NB4 (cell line): Measurements from ENCODE around the gene TBX3.

Source experiments
- DNase-seq: peaks from one replicate; pipeline ENCODE4 v3.0.0; 2010; ENCODE audit warnings: low read depth
- H3K4me3 ChIP-seq: one replicate; pipeline ENCODE4 v1.5.1; 2011; ENCODE audit warnings: mild to moderate bottlenecking, low read depth, low read length, moderate library complexity
- CTCF ChIP-seq: IDR thresholded peaks from one replicate; pipeline ENCODE4 v1.5.1; 2012; ENCODE audit warnings: low read depth, low read length
- MAX ChIP-seq: IDR thresholded peaks from 2 replicates; pipeline ENCODE4 v1.6.1; 2011; ENCODE audit warnings: low read depth, low read length
- MYC ChIP-seq: IDR thresholded peaks from 2 replicates; pipeline ENCODE4 v1.6.1; 2011; ENCODE audit warnings: low read depth, low read length
- POLR2A ChIP-seq: IDR thresholded peaks from 2 replicates; pipeline ENCODE4 v1.6.1; 2011; ENCODE audit warnings: mild to moderate bottlenecking; ENCODE audit not compliant: insufficient read length; ENCODE audit errors: extremely low read depth

Gene TBX3

DNA sequence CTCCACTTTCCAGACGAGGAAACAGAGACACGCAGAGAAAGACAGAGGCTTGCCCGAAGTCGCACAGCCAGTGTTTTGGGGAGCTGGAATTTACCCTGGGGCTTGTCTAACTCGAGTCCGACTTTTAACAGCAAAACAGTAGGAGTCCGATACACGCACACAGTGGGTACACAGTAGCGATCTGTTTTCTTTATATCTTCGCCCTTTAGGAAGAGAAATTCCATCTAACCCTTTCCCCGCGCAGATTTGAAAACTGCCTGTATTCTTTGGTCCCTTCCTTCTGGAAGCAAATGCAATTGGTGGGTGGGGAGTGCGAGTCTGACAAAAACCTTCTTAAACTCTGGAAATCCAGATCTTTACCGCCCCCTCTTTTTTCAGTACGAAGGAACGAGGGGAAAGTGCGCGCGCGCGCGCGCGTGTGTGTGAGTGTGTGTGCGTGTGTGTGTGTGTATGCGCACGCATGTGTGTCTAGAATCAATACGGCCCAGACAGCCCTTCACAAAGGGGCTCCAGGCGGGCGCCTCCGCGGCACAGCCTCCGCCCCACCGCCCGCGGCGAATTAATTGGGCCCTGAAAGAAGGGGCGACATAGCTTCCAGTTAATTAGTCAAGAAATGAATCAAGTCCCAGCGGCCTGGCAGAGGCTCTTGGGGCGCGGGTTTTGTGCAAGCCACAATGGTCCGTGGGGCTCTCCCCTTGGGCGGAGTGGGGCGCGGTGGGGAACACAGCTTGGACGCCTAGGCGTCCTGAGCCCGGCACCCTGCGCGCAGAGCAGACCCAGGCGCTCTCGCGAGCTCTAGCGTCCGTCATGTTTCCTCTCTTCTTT, 14.0 kb upstream of the TBX3 start:
- no peak for DNase-seq
- TF ChIP-seq POLR2A = no peak
- TF ChIP-seq MAX = no peak
- no peak for TF ChIP-seq CTCF
- TF ChIP-seq MYC = no peak
- H3K4me3 ChIP-seq = no peak overlapping the region

- no peak overlapping the region for H3K4me3 ChIP-seq
- TF ChIP-seq MAX = no peak
- TF ChIP-seq CTCF = no peak
- TF ChIP-seq POLR2A = no peak
- TF ChIP-seq MYC = no peak
- DNase-seq = no peak
Observed at GRCh38 chr12:114697243-114697716, 13.3 kb upstream of the TBX3 start.

DNA sequence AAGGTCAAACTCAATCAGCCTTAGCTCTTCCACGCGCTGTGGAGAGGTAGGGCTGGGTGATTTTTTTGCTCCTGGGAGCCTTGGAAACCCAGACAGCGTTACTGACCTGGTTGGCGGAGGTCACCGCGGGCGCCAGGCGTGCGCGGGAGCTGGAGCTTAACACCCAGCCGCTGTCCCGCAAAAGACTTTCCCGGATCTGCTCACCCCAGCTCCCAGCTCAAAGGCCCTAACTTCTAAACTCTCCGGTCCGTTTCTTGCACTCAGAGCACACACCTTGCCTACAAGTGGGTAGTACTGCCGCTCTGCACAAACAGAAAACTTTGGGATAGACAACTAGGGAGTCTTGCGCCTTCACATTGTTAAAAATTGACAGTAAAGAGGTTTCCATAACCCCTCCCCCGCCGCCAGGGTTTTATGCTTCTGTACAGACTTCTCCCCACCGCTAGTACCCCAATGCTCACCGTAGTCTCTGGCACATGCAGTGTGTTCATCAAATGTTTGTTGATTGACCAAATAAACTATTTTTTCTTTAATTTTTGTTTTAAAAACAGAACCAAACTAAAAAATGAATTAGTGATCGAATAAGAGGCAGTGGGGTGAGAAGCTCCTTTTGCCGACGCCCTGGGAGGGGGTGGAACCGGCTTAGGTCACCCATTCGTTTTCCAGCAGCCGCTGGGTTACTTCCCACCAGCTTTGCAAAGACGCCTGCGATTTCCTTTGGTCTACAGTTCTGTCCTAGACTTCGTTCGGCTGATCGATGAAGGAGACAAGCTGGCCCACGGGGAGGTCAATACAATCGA, 12.7 kb upstream of the TBX3 start:
- H3K4me3 ChIP-seq = no peak overlapping the region
- TF ChIP-seq MYC = no peak
- no peak for TF ChIP-seq MAX
- no peak for TF ChIP-seq POLR2A
- no peak for TF ChIP-seq CTCF
- DNase-seq = no peak

DNA sequence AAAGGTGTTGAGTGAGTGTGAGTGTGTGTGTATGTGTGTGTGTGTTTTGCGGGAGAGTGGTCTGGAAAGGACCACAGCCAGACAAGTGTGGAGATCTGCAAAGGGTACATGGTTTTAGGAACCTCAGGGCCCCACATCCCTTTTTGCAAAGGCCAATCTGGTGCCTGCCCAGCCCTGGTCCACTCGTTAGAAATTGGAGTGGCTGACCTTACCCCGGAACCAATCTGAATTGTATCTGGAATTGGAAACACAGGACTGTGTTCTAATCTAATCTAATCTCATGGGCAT, 11.3 kb upstream of the TBX3 start:
- H3K4me3 ChIP-seq = no peak overlapping the region
- TF ChIP-seq POLR2A (no peak), MAX (no peak), MYC (no peak), CTCF (no peak)
- no peak for DNase-seq

DNA sequence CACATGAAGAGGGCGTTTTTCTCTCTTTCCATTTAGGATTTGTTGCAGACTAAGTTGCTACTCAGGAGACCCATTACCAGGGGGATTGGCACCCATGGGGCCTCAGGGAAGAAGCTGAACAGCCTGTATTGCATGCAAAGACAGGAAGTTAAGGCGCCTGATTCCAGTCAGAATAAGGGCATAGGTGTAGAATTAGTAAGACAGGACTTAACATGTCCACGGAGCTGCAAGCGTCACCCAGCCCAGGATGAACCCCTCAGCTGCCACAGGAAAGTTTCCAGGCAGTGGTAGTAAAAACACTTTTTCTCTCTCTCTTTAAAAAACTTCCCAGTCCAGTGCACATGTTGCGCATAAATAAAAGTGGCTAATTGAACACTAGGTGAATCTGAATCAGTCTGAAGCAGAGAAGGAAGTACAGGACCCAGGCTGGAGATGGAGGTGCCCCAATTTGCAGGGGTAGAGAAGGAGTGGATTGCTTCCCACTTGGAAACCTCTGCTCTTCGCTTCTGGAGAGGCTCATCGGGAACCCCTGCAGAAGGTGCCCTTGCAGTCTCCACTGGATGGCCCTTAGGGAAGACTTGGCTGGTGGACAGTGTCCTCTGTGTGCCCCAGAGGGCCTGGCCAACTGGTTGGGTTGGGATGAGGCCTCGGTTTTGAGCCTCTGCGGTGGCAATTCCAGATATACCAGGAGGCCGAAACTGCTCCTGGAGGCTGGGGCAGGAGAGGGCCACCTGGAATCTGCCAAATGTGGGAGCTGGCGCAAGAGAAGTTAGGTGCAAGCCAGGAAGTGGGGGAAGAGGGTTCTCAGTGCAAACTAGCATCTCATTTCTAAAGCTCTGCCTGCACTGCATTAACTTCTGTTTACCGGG, 10.7 kb upstream of the TBX3 start:
- TF ChIP-seq MYC (no peak), MAX (no peak), CTCF (no peak), POLR2A (no peak)
- no peak overlapping the region for H3K4me3 ChIP-seq
- DNase-seq = no peak
